Keratinocyte (primary cell): ENCODE measurements around the gene TRABD2B.

Experiments used
- EZH2 ChIP-seq: IDR thresholded peaks from one replicate; pipeline ENCODE4 v1.6.1; 2012; ENCODE audit warnings: inconsistent platforms, mild to moderate bottlenecking, low read length, moderate library complexity
- TF ChIP-seq, protein P1 (sequence below), 3 experiments: IDR thresholded peaks in 1 of 3; conservative IDR thresholded peaks in 1 of 3; optimal IDR thresholded peaks in 1 of 3; 2 replicates in 2 of 3; 3 replicates in 1 of 3; pipeline versions ENCODE3 to v1.5.1; 2011; ENCODE audit warnings: low read length in 3 of 3, mild to moderate bottlenecking in 3 of 3, moderate library complexity in 2 of 3, control low read depth in 1 of 3, inconsistent platforms in 1 of 3; ENCODE audit not compliant: insufficient read depth in 2 of 3; ENCODE audit errors: extremely low read depth in 1 of 3

DNA sequence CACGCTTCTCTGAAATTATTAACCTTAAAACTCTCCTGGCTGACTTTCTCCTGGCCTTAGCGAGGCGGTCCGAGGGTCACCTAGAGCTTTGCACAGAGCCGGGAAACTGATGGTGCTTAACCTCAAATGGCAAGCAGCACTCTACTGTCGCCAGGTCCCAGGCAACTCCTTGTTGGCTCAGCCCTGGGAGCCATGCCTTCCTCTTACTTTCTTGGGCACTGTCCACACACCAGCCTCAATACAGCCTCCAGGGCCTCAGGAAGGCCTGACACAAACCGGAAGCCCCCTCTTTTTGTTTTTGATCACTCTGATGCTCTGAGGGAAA is 3.8 kb downstream of the TRABD2B start:
- TF ChIP-seq, protein P1, sequence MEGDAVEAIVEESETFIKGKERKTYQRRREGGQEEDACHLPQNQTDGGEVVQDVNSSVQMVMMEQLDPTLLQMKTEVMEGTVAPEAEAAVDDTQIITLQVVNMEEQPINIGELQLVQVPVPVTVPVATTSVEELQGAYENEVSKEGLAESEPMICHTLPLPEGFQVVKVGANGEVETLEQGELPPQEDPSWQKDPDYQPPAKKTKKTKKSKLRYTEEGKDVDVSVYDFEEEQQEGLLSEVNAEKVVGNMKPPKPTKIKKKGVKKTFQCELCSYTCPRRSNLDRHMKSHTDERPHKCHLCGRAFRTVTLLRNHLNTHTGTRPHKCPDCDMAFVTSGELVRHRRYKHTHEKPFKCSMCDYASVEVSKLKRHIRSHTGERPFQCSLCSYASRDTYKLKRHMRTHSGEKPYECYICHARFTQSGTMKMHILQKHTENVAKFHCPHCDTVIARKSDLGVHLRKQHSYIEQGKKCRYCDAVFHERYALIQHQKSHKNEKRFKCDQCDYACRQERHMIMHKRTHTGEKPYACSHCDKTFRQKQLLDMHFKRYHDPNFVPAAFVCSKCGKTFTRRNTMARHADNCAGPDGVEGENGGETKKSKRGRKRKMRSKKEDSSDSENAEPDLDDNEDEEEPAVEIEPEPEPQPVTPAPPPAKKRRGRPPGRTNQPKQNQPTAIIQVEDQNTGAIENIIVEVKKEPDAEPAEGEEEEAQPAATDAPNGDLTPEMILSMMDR (optimal IDR thresholded peaks at IDR 0.05 in 1 of 3, IDR thresholded peaks at IDR 0.05 in 1 of 3, conservative IDR thresholded peaks at IDR 0.05 in 1 of 3; ENCODE audit: extremely low read depth in 1 of 3, insufficient read depth in 2 of 3, low read length in 3 of 3) = no peak
- no peak for TF ChIP-seq EZH2
